GM12875 (cell line): ENCODE measurements around the gene RAP1GAP2.

Source experiments
- H3K4me3 ChIP-seq: one replicate; pipeline ENCODE4 v1.5.1; 2011; ENCODE audit warnings: low read depth, low read length, control low read depth
- CTCF ChIP-seq: IDR thresholded peaks from 2 replicates; pipeline ENCODE4 v1.5.1; 2011; ENCODE audit warnings: low read depth, mild to moderate bottlenecking, control low read depth, inconsistent platforms, low read length, moderate library complexity, borderline replicate concordance; ENCODE audit not compliant: insufficient read depth

Gene RAP1GAP2

GRCh38 chr17:2894782-2895181, 98.5 kb downstream of the RAP1GAP2 start:
- H3K4me3 ChIP-seq: no peak overlapping the region
- no peak for TF ChIP-seq CTCF

- H3K4me3 ChIP-seq: no peak overlapping the region
- TF ChIP-seq CTCF: no peak
Observed at GRCh38 chr17:2897605-2898004, 101.4 kb downstream of the RAP1GAP2 start.

GRCh38 chr17:2898255-2898926, 102.2 kb downstream of the RAP1GAP2 start:
- no peak for TF ChIP-seq CTCF
- no peak overlapping the region for H3K4me3 ChIP-seq

GRCh38 chr17:2899906-2900305, 103.7 kb downstream of the RAP1GAP2 start:
- no peak for TF ChIP-seq CTCF

GRCh38 chr17:2900842-2901241, 104.6 kb downstream of the RAP1GAP2 start:
- no peak overlapping the region for H3K4me3 ChIP-seq
- TF ChIP-seq CTCF: no peak

More at GRCh38 chr17:2899906-2900305, 103.7 kb downstream of the RAP1GAP2 start:
- H3K4me3 ChIP-seq: no peak overlapping the region

GRCh38 chr17:2901582-2901981, 105.3 kb downstream of the RAP1GAP2 start:
- H3K4me3 ChIP-seq: no peak overlapping the region
- TF ChIP-seq CTCF: no peak

- TF ChIP-seq CTCF: no peak
Observed at GRCh38 chr17:2902546-2902945, 106.3 kb downstream of the RAP1GAP2 start.

More at GRCh38 chr17:2902546-2902945, 106.3 kb downstream of the RAP1GAP2 start:
- no peak overlapping the region for H3K4me3 ChIP-seq
